HG03520 (cell line): ENCODE measurements around the gene LGI1.

Experiments used
- ATAC-seq: cut with Tn5 transposase; IDR thresholded peaks from one replicate; pipeline ENCODE4 v1.9.1; 2021; ENCODE audit warnings: mild to moderate bottlenecking, moderate library complexity; ENCODE audit not compliant: unreplicated experiment

The LGI1 gene

DNA sequence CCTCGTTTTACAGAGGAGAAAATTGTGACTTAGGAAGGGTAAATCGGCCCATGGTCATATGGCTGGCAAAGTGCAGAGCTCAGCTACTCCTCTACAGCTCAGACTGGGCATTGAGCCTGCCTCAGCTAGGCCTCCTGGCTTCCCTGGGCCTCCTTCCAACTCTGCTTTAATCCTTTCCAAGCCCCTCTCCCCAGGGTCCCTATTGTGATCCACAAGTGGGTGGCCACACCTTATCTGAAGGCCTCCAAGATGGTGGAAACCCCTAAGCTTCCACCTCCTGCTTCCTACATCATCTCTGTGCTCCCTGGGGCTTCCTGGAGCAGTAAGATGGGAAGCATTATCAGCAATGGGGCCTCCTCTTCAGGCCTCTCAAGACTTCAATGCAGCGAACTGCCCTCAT lies 3.0 kb upstream of the LGI1 start:
- no peak for ATAC-seq

DNA sequence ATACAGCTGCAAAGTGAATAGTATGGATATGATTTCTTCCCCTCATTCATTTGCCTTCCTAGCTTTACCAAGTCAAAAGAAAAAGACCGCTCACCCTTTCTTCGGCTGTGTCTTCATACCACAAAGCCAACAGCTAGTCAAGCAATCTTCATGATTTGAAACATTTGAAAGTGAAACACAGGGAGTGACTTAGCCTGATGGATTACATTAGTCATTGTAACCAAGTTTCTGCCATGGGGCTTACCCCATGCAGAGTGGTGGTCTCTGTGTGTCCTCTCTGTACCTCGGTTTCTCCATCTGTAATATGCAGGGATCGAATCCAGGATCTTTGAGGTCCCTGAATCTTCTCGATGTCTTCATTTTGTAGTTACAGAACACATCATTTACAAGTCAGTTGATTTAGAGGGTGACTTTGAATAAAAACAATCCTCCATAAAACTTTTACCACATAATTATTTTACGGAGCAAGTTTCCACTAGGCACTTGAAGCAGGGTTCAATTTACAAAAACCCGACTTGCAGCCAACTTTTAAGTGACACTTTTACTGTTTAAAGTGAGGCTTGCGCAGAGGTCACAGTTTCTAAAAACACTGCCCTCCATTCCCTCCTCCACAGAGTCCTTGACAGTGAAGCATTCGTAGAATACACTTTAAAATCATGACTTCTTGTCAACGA lies 2.2 kb upstream of the LGI1 start:
- no peak for ATAC-seq

DNA sequence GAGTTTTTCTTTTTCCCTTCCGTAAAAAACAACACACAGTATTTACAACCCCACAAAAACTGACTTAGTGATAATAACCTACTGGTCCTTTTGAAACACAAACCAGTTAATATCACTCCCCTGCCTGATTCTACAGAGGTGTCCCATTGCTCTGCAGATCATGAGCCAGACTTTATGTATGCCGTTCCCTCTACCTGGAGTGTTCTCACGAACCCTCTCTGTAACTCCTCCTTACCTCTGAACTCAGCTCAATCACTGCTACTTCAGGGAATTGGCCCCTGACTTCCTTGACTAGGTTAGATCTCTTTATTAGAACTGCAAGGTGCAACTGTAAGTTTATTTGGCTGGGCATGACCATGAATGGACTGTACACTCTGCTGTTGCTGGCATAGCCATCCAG lies 1.6 kb upstream of the LGI1 start:
- ATAC-seq: no peak

DNA sequence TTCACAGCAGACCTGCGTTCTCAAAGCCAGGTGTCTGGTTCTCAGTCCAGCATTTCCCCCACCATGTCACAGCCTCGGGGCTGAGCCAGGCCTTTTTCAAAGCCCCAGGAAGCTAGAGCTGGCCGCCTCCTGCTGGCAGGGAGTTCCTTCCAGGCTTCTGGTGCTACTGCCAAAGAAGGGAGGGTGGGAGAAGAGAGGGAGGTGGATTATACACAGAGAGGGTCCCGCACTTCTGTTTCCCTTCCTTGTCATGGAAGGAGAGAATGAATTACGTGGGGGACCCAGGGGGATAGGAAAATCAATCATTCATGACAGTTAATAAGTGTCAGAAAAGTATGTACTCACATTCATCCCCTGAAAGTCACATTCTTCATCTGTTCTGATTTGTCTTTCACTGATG lies 600 bp upstream of the LGI1 start:
- no peak for ATAC-seq

DNA sequence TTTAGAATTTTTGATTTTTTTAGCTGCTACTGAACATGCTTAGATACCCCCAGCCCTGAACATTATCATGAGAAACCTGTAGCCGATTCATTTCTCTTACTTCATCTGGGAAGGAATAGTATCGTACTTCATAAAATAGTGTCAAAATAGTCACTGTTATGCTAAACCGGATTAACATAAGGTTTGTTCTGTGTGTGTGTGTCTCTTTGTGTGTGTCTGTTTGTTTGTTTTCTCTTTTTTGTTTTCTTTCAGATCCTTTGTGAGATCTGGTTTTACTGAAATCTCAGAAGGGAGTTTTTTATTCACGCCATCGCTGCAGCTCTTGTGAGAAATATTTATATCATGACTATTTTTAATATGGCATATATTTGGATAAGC lies 761 bp downstream of the LGI1 start:
- ATAC-seq: no peak

DNA sequence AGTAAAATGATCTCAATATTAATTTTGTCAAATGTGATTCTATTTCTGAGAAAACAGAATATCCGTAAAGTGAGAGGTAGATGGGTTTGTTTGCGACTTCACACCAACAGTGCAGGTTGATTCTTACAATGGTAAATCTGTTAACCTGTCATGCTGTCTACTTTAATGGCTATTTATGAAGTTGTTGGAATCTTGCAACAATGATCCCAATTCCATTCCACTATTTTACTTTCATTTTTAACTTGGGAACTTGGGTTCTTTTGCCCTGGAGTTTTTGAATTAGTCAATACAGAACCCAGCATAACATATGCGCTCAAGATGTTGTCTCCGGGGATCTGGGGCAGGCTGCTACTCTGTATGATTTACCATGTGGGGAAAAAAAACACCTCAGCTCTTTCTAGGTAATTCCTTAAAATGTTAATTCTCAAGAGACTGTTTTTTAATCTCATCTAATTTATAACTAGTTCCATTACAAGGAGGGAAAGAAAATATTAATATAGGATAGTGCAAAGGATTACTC lies 1.2 kb downstream of the LGI1 start:
- ATAC-seq: no peak

DNA sequence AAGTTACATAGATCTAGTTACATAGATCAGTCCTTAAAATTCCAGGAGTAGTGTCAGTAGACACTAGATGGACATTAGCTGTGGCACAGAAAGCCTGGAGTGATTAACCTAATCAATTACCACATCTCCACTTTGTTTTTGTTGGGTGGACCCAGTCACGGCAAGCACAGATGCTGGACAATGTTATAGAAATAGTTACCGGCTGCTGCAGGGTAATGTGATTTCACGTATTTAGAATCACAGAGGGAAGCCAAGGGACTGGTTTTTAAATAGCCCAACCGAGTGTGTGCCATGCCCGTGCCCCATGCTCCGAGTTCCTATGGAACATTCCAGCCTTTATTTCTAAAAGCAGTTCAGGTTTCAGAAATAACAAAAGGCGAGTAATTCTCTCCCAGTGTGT lies 2.8 kb downstream of the LGI1 start:
- no peak for ATAC-seq

DNA sequence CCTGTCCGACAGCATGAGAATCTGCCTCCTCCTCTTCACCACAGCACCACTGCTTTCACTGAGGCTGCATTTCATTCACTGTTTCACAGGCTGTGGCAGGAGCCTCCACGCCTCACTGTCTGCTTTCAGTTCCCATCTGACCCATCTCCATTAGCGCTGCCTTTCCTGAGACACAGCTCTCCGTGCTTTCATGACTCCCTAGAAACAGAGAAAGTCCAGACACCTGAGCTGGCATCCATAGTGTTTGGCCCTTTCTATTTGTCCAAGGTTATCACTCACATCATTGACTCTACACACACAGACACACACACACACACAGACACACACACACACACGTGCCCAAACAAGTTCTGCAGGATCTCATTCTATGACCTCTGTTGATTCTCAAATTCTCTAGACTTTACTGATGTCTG lies 5.2 kb downstream of the LGI1 start:
- ATAC-seq: no peak

DNA sequence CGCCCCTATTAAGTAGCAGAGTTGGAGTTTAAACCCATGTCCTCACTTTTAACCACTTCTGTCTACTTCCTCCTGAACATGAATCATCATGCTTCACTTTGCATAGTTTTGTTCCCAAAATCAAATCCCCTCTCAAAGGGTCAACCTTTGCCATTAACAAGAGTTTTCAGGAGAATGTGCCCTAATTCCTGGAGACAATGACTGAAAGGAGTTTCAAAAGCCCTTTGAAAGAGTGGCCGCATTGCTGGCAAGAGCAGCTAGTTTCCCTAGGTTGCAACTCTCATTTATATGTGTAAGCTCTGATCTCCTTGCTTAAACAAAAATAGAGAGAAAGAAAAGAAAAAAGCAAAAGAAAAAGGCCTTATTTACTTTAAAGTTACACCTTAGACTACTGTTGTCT lies 9.2 kb downstream of the LGI1 start:
- ATAC-seq: no peak

DNA sequence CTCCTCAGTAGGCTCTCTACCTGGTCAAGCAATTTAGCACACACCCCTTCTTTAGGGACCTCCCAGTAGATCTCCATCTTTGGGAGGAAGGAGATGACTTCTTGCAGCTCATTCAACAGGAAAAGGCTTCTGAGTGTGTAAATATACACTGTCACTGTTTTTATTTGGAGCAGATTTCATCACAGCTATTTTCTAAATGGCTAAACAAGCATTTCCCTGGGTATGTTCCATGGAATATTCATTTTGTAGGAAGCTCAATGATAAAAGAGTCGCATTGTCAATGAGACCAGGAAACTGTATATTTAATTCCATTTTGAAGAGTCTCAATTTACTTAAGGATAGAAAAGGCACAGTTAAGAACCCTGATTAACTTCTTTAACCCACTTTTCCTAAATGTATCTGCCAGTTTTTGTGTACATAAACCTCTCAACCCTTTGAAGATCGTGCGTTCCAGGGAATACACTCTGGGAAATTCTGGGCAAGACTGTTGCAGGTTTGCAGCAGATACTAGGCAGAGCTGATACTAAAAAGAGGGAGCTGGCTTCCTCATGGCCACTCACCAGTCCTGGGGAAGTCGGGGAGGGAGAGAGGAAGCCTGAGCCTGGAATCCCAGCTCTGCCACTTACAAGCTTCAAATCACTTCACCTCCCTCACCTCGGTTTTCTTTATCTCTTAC lies 10.1 kb downstream of the LGI1 start:
- ATAC-seq: no peak

DNA sequence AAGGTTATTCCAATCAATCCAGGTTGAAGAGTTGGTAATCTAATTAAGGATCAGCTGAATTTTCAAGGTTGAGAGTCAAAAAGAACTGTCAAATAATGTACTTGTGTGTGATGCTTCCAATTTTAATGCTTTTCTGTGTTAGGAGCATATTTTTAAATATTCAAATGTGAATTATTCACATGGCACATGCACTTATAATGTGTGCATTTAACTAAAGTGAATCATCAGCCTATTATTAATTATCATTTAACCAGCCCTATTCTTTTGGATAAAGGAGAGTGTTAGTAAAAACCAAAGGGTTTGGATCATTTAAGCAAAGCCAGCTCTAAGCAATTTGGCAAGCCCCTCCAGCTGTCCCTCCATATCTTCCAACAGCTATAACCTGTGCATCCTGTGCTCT lies 11.2 kb downstream of the LGI1 start:
- ATAC-seq: no peak

DNA sequence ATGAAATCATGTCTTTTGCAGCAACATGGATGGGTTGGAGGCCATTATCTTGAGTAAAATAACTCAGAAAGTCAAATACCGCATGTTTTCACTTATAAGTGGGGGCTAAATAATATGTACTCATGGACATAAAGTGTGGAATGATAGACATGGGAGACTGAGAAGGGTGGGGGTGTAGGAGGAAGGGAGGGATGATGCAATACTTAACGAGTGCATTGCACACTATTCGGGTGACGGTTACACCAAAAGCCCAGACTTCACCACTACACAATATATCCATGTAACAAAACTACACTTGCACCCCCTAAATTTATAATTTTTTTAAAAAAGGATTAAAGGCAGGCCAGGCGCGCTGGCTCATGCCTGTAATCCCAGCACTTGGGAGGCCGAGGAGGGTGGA lies 13.6 kb downstream of the LGI1 start:
- ATAC-seq: no peak

DNA sequence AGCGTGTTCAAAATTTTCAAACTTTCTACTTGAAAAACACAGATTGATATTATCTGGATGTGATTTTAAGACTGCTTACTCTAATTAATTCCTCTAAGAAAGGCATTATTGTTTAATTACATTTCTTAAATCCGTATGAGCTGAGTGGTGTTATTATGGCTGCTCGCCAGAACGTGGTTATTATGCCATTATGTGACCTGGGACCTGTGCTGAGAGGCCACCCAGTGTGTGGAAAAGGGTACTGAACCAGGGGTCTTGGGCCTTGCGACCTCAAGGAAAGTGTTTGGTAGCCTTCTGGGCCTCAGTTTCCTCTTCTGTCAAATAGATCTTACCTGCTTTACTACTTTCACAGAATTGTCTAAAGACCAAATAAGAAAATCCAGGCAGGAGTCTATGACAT lies 15.4 kb downstream of the LGI1 start:
- ATAC-seq: no peak

DNA sequence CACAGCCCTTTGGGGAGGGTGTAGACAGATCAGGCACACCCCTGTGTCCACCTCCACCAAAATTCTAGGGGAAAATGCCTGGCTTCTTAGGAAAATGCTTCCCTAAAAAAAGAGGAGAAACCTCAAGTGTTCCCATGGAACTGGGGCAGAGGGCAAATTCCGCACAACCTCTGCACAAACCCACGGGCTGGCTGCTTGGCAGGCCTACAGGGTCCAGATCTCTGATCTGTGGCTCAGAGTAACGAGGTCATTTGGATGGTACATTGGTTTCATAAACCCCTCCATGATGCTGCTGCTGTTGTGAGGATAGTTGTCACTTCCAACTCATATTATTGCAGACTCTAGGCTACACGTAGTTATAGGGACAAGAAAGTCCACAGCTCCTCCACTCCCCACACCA lies 16.0 kb downstream of the LGI1 start:
- ATAC-seq: no peak

DNA sequence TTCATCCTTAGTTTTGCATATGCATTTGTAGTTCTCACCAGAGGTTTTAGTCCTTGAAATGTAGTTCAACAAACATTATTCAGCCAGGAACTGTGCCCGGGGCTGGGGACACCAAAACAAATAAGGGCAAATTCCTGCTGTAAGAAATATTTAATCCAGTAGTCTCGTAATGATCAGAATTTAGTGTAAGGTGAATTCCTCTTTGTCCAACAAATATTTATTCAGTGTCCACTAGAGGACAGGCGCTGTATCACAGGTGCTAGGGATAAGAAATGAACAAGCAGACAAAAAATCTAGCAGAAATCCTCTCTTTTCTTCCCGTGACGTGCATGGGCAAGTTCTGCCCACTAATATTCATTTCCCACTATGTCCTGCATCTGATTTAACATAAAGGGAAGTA lies 17.6 kb downstream of the LGI1 start:
- no peak for ATAC-seq

DNA sequence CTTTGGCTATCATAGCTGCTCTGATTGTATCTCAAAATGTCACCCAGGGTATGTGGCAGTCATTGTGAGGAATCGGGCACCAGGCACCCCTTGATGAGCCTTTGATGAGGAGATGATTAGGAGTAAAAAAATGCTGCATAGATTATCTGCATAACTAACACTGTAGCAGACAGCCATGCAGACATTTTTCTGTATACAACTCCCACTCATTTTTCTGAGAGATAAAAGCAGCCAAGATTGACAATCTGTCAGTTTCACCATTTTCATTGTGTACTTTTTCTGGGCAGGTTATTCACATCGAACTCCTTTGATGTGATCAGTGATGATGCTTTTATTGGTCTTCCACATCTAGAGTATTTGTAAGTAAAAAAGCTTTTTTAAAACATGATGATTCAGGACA lies 19.4 kb downstream of the LGI1 start:
- ATAC-seq: no peak

DNA sequence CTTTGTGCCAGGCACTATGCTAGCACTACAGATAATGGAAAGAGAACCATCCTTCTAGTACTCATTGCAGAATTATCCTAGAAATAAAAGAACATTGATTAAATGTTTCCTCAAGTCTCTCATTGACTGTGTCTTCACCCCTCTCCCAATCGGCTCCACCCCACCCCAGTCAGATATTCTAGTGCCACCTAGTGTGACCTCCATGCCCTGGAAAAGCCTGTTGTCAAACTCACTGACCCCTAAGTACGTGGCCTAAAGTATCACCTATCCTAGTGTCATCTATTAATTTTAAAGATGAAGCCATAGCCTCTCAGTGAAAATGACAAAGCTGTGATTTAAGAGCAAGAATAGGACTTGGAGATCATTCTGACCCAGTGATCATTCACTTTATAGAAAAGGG lies 26.3 kb downstream of the LGI1 start:
- ATAC-seq: no peak

DNA sequence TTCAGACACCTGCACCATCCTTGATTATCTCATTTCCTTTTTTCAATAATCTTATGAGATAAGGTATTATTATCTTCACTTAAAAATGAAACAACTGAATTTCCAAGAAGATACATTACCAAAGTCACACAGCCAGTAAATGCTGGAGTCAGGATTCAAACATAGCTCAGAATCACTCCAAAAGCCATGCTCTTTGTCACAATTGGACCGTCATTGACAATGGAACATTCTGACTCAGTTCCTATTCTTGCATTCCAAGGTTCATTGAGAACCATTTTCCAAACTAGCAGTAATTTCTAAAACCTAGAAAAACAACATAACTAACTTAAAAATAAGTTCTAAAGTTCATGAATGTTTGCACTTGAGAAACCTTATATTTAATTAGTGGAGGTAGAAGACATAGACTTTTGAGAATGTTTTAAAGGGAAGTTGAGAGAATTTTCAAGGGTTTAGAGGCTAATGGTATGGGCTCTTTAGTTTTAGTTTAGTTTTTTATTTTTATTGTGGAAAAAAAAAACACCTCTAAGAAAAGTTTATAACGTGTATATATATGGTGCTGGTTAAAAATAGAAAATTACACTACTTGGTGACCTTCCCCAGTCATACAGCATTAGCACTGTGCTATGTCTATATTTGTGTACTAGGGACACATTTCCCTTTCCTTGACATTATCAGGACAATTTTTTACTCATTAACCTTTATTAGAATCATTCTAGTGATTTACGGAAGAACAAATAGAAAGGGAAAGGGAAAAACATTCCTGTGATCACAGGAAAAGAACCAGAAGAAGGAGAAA lies 30.9 kb downstream of the LGI1 start:
- ATAC-seq: no peak

DNA sequence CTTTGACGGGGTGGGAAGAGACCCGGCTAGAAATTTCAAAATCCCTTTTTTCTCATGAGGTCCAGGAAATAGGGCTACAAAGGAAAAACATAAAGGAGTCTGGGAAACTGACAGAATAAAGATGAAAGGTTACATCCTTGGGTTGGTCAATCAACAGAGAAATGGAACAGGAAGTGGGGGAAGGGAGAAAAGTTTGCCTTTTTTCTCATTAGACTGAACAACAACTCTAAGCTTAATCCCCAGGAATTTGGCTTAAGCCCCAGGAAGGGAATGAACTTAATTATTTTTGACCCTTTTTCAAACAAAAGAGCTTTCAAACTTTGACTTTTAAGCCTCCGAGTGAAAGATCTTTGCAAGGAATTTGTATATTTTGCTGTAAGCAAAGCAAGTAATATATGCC lies 32.7 kb downstream of the LGI1 start:
- no peak for ATAC-seq

DNA sequence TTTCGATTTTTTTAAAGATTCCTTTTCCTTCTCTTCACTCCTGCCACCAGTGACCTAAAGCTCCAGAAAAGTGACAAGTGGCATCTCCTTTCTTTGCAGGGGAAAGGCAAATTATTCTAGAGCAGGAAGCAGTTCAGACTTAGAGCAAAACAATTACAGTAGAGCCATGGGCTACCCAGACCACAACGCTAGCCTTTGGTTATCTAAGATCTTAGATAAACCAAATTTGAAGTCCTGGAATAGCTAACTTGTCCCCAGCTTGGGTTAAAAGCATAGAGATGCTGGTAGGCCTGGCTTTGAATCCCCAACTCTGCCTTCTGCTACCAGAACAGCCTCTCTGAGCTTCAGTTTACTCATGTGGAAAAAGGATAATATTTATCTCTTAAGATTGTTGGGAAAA lies 38.4 kb downstream of the LGI1 start:
- ATAC-seq: no peak

DNA sequence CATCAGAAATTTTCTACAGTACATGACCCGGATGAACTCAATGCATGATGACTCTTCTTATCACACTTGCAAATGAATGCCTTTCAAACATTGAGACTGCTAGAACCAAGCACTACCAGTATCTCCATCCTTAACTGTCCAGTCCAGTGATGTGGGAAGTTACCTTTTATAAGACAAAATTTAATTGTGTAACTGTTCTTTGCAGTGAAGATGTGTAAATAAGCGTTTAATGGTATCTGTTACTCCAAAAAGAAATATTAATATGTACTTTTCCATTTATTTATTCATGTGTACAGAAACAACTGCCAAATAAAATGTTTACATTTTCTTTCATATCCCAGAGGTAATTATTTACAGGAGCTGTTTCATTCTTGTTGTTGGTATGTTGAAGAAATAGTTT lies 40.1 kb downstream of the LGI1 start:
- ATAC-seq: no peak

DNA sequence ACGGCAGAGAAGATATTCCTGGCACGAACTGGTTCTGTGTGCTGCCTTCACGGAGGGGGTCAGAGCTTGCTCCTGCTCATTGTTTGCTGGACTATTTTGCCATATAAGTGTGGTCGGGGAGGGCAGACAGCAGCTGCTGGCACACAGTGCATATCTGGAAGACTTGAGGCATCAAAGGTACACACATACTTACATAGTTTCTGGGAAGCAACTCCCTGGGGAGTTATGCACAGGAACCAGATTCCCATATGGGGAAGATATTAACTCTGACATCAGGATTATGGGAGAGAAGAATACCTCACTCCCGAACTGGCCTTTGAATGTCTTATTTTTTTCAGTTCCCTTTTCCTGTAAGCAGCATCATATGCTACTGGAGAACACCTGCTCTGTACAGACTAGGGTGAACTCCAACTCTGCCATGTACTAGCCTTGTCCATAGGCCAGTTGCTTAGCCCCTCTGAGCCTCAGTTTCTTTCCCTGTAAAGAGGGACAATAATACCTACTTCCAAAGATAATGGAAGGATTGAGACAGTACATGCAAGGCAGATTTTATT lies 41.5 kb downstream of the LGI1 start:
- ATAC-seq: no peak
